Glomerular endothelial cell (primary cell): ENCODE results near the gene CORO1C. TPM values are rescaled to one million over a fixed set of nuclear protein-coding genes. Genes with fewer than 3 reads are reported as not detected.
"Not testable (repeated sequence)": the region's sequence is repeated elsewhere in the genome, so short reads cannot be mapped to it uniquely, and the experiment has no call there.

ENCODE experiments used
- DNase-seq: peaks from one replicate; pipeline ENCODE4 v3.0.0-alpha.2; 2011; ENCODE audit warnings: low read depth, low spot score; ENCODE audit errors: extremely low read depth
- total RNA-seq: library from RNA; depleted of rRNA; stranded (reverse); fragments of >200 nt; gene quantifications from 2 replicates; pipeline ENCODE4 v1.2.3, GENCODE V29; 2015

The CORO1C gene
- total RNA-seq, 1 donor from 2014 or later: 291 TPM

DNA sequence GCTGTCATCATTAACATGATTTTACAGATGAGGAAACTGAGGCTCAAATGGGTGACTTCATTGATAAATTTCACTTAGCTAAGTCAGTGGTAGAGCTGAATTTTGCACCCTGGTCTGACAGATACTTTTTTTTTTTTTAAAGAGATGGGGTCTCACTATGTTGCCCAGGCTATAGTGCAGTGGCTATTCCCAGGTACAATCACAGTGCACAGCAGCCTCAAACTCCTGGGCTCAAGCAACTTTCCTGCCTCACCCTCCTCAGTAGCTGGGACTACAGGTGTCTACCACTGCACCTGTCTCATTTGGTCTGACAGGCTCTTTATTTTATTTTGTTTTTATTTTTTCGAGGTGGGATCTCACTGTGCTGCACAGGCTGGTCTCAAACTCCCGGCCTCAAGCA is 24.2 kb upstream of the CORO1C start:
- no peak for DNase-seq

GRCh38 chr12:108753976-108754375 is 22.7 kb upstream of the CORO1C start:
- no peak for DNase-seq

DNA sequence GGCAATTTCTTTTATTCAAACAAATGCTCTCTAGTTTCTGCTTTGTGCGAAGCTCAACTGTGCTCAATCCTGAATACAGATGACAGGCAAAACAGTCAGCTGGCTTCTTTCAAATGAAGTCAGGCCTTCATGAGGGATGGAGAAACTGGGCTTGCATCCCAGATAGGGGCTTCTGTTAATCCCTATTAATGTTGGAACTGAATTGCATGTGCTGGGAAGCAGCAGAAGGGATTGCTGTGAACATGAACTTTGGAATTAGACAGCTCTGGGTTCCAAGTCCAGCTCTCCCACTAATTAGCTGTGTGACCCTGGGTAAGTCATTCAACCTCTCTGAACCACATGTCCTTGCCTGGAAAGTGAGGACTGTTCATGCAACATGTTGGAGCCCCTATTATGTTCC is 21.1 kb upstream of the CORO1C start:
- no peak for DNase-seq

- no peak for DNase-seq
Measured at GRCh38 chr12:108751821-108752220, 20.5 kb upstream of the CORO1C start.

GRCh38 chr12:108751003-108751402 is 19.7 kb upstream of the CORO1C start:
- DNase-seq: not testable (repeated sequence)

GRCh38 chr12:108750526-108750925 is 19.2 kb upstream of the CORO1C start:
- no peak for DNase-seq

GRCh38 chr12:108747563-108747962 is 16.2 kb upstream of the CORO1C start:
- no peak for DNase-seq

DNA sequence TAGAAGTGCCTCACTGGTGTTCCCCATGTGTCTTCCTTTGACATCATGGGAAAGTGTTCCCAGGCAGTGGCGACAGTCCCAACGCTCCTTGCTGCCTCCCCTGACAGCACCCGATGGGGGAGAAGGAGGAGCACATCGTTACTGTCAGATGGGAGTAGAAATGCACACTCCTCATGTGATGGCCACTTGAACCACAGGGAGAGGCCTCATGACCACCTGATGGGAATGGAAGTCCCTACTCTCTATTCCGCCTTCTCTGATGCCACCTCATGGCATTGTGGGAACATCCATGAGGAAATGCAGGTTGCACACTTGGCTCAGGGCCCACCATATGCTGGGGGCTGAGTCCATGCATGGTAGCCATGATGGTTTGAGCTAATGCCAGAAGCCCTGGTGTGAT is 14.3 kb upstream of the CORO1C start:
- DNase-seq: no peak

DNA sequence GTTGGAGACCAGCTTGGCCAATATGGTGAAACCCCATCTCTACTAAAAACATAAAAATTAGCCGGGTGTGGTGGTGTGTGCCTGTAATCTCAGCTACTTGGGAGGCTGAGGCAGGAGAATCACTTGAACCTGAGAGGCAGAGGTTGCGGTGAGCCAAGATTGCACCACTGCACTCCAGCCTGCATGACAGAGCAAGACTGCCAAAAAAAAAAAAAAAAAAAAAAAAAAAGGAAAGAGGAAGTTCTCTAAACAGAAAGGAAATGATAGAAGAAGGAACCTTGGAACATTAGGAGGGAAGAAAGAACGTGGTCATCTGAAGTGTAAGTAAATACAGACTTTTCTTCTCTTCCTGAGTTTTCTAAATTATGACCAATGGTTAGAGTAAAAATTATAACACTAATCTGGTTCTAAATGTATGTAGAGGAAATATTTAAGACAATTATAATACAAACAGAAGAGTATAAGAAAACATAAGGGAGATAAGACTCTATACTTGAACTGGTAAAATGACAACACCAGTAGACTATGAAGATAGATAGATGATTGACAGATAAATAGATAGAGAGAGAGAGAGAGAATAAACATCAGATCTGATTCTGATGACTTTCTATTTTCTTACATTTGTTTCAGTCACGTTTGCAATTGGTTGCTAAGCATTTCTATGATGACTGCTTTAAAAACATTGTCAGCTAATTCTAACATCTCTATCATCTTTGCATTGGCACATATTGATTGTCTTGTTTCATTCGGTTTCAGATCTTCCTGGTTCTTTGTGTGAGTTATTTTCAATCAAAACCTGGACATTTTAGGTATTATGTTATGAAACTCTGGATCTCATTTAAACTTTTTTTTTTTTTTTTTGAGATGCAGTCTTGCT is 12.9 kb upstream of the CORO1C start:
- no peak for DNase-seq

DNA sequence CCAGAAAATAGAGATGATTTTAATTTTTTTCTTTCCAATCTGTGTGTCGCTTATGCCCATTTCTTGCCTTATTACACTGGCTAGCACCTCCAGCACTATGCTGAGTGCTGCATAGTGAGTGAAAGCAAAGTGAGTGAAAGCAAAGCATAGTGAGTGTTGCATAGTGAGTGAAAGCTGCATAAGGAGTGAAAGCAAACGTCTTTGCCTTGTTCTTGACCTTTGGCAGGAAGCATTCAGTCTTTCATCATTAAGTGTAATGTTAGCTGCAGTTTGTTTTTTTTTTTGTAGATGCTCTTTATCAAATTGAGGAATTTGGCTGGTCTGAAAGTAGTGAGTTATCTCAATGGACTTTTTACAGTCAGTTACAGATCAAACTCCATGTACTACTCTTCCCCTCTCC is 6.9 kb upstream of the CORO1C start:
- DNase-seq: no peak

DNA sequence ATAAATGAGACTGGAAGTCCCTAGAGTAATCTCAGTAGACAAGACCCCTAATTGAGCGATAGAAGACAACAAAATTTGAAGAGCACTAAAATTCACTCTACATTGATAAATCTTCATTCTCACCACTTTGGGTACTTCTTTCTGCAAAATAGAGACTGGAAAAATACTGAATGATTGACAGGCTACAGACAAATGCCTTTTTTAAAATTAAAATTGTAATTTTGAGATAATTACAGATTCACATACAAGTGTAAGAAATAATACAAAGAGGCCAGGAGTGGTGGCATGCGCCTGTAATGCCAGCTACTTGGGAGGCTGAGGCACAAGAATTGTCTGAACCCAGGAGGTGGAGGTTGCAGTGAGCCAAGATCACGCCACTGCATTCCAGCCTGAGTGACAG is 4.5 kb upstream of the CORO1C start:
- no peak for DNase-seq

DNA sequence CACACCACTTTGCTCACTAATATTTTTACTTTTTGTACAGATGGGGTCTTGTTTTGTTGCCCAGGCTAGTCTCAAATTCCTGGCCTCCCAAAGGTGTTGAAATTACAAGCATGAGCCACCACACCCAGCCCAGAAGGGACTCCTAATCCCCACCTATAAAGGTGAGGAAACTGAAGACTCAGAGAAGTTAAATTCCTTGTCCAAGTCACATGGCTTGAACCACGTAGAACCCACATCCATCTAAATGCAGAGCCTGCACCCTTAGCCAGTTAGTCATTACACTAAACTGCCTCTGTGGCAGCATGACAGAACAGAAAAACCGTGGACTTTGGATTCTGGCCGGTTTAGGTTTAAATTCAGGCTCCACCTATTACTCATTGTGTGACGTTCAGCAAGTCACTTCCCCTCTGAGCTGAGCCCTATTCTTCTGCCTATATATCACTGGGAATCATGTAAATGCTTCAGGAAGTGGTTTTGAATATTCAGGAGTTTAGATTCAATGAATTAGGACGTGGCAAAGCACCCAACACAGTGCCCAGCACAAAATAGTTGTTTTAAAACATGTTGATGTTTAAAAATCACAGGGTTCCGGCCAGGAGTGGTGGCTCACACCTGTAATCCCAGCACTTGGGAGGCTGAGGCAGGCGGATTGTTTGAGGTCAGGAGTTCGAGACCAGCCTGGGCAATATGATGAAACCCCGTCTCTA is 3.0 kb upstream of the CORO1C start:
- DNase-seq: no peak

GRCh38 chr12:108733230-108733531 is 1.9 kb upstream of the CORO1C start:
- not testable (repeated sequence) for DNase-seq

DNA sequence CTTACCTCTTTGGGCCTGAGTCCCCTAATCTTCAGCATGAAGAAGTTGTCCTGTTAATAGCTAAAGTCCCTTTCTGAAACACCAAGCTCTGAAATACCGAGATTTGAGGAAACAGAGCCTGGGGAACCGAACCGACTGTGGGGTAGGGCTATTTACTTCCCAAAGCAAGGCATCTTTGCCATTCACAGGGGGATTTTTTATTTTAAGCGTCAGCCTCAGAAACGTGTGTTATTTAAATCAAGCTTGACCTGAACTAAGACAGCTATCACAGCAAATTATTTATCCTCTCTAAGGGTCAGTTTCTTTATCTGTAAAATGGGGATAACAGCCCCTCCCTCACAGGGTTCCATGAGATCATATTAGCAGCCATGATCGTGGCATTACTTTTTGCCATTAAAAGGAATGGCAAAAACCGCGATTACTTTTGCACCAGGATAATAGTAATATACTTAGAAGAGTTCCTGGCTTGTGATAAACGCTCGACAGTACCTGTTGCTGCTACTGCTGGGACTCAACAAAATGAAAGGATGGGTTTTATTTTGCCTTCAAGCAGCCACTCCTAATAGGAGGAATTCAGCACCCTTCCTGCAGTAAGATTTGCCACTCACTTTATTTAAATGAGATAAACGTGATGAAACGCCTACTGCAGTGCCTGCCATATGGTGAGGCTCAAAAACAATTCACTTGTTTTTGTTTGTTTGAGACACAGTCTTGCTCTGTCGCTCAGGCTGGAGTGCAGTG is 1.3 kb upstream of the CORO1C start:
- DNase-seq: no peak

DNA sequence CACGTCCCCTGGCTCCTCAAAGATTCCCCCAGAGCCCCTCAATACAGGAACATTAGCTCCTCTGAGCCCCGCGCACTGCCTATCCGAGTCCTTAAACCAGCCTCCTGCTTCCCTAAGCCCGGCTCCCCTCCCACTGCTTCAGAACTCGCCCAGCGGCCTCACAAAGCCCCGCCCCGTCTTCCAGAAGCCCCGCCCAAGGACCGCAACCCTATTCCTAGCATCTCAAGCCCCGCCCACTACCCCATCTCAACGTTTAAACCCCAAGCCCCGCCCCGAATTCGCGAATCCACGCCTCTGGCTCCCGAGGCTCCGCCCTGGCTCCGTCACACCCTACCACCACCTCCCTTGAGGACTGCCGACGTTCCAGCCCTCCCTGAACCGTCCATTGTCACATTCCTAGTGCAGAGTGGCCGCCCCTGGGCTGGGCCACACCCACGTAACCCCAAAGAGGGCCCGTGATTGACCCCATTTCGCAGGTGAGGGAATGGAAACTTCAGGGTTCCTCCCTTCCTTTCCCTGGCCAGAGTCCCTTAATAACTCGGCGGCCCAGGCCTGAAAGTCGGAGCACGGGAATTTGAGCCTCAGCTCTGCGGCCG is 646 bp upstream of the CORO1C start:
- peak; percentile 89 for DNase-seq

DNA sequence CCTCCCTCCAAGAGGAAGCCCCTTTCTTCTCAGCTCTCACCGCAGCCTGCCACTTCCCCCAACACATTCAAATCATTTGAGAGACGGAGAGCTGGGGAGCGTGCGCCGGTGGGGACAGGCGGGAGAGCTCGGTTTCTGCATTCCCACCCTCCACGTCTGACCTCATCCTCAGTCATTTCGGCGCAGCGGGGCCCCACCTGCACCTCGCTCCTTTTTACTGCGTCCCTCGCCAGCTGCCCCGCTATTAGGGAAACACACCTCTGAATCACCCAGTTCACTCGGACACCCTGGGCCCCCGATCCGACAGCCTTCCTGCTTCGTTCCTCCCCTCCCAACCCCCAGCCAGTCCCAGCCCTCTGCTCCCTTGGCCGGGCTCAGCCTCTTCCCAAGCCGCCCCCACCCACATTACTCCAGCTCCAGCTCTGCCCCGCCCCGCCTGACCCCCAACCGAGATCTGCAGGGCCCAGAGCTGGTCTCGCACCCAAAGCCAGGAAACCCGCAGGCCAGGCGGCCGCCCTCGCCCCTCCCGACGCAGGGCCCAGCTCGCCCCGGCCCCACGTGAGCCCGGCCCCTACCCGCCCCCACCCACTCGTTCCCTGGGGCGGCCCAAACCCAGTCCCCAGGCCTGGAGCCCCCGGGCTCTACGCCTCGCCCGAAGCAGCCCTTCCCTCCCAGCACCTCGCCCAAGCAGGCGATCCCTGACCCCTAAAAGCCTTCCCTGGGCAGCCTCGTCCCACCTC is 783 bp downstream of the CORO1C start:
- DNase-seq: no peak

DNA sequence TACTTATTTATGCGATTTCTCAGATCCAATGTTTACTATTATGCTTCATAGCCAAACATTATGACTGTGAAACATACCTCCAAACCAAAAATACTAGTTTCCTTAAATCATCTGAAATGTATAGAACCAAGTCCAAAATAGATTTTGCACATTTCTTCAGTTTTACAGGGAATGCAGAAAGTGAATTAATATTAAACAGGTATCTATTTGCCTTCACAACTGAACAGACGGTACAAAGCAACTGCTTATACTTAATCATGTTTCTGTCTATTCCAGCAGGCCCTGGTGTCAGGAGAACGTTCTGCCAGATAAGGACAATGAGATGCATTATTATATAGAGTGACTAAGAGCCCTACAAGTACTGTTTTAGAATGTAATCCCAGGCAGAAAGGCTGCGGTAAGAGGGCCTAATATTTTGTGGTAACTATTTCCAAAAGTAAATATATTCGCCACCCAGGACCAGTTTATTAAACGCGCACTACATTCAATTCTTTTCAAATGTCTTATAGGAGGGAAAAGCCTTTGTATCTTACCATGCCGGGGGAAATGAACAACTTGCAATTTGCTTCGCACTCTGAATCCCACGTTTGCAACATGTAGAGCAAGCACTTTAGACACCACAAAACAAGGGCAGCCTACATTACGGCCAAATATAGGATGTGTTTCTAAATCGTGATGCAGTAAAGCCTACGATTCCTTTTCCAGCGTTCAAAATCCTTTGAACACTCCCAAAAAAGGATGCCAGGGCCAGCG is 1.5 kb downstream of the CORO1C start:
- DNase-seq: no peak

GRCh38 chr12:108728820-108729611 is 2.3 kb downstream of the CORO1C start:
- DNase-seq: no peak
